Testis (tissue), 3 donors: ENCODE results near the gene EEF2. TPM values are rescaled to one million over a fixed set of nuclear protein-coding genes. Genes with fewer than 3 reads are reported as not detected.
"Not testable (repeated sequence)": the region's sequence is repeated elsewhere in the genome, so short reads cannot be mapped to it uniquely, and the experiment has no call there.

Source experiments
- DNase-seq: peaks from one replicate; pipeline ENCODE4 v3.0.0-alpha.2; 2019
- H3K27ac ChIP-seq, 2 donors: fragments of 200-600 bp; sonication (generic); one replicate each; pipeline ENCODE4 v1.5.1; 2019
- H3K27me3 ChIP-seq: fragments of 200-600 bp; sonication (generic); one replicate; pipeline ENCODE4 v1.5.1; 2019
- H3K36me3 ChIP-seq: fragments of 200-600 bp; sonication (generic); one replicate; pipeline ENCODE4 v1.5.1; 2017; ENCODE audit warnings: low read depth; ENCODE audit errors: missing control alignments
- H3K4me1 ChIP-seq: fragments of 200-600 bp; sonication (generic); one replicate; pipeline ENCODE4 v1.5.1; 2019
- H3K4me3 ChIP-seq, 2 donors: fragments of 200-600 bp; sonication (generic); one replicate each; pipeline ENCODE4 v1.5.1; 2017 to 2019
- H3K9me3 ChIP-seq: fragments of 200-600 bp; sonication (generic); one replicate; pipeline ENCODE4 v1.5.1; 2017
- POLR2A ChIP-seq: fragments of 450-650 bp; IDR thresholded peaks from one replicate; pipeline ENCODE4 v1.6.1; 2017; ENCODE audit warnings: antibody characterized with exemption, mild to moderate bottlenecking, moderate library complexity
- WGBS, 2 donors: methylation state at CpG; one replicate each; pipeline ENCODE4 v1.1.5; 2018; 5-methylcytosine and 5-hydroxymethylcytosine counted together
- intact Hi-C: fragments of 100-400 bp; cut with DNase I; formaldehyde crosslinking; loops from one replicate; pipeline ENCODE4 v1.15.1; 2023; ENCODE audit warnings: low total_unique reads
- polyA plus RNA-seq: library from polyadenylated mRNA; stranded (reverse); fragments of 350-450 nt; fragmentation: Illumina TruSeq; extraction: RNeasy Lipid Tissue Mini Kit (QIAGEN cat#74804); gene quantifications from one replicate; pipeline ENCODE4 v1.2.3, GENCODE V29; 2014; ENCODE audit warnings: low read depth, low replicate concordance; ENCODE audit not compliant: insufficient read depth
- total RNA-seq, 2 donors: library from RNA; depleted of rRNA; stranded (reverse); fragments of >200 nt; gene quantifications; one replicate each; pipeline ENCODE4 v1.2.3, GENCODE V29; 2016
- TF ChIP-seq, protein P1 (sequence below), 3 experiments: fragments of 450-650 bp in 2 of 3; fragments of 200-600 bp in 1 of 3; sonication (generic) in 1 of 3; IDR thresholded peaks; one replicate each; pipeline ENCODE4 v1.5.1; 2016 to 2019; ENCODE audit warnings: antibody characterized with exemption in 3 of 3, mild to moderate bottlenecking in 2 of 3, moderate library complexity in 1 of 3

EEF2 gene
- total and polyA plus RNA-seq, 3 donors from 2014 or later = 909 to 1,599 (median 1,429) TPM

DNA sequence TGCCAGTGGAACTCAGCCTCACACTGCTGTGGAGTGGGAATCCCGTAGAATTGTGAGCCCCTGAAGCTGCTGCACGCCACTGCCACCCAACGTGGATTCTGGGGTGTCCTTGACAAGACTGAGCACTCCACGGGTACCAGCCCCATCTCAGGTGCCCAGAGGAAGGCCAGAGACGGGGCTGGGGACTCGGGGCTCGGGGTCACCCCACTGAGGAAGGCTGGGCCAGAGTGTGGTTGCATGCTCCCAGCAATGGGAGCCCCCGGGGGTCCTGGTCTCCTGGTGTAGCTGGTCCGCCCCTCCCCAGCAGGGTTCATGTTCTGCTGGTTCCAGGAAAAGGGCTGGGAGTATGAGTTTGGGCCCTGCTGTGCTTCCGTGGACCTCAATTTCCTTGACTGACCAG, 29.6 kb downstream of the EEF2 start:
- DNase-seq = no peak
- TF ChIP-seq POLR2A = no peak
- TF ChIP-seq, protein P1, sequence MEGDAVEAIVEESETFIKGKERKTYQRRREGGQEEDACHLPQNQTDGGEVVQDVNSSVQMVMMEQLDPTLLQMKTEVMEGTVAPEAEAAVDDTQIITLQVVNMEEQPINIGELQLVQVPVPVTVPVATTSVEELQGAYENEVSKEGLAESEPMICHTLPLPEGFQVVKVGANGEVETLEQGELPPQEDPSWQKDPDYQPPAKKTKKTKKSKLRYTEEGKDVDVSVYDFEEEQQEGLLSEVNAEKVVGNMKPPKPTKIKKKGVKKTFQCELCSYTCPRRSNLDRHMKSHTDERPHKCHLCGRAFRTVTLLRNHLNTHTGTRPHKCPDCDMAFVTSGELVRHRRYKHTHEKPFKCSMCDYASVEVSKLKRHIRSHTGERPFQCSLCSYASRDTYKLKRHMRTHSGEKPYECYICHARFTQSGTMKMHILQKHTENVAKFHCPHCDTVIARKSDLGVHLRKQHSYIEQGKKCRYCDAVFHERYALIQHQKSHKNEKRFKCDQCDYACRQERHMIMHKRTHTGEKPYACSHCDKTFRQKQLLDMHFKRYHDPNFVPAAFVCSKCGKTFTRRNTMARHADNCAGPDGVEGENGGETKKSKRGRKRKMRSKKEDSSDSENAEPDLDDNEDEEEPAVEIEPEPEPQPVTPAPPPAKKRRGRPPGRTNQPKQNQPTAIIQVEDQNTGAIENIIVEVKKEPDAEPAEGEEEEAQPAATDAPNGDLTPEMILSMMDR (IDR thresholded peaks at IDR 0.05) = no peak
- WGBS, 2 donors = 88% methylated on average over 10 of the region's 10 CpGs; no CpG with 5 or more reads in 1 of the 2 donors
- Histone ChIP-seq H3K4me1 (peaks cover 12% of the 10 kb centered on the region), H3K9me3 (no peaks in the 10 kb centered on the region), H3K36me3 (no peaks in the 10 kb centered on the region), H3K4me3 (no peak overlapping the region), H3K27me3 (no peaks in the 10 kb centered on the region), H3K27ac (no peak overlapping the region)
- intact Hi-C loops = no loop called here

DNA sequence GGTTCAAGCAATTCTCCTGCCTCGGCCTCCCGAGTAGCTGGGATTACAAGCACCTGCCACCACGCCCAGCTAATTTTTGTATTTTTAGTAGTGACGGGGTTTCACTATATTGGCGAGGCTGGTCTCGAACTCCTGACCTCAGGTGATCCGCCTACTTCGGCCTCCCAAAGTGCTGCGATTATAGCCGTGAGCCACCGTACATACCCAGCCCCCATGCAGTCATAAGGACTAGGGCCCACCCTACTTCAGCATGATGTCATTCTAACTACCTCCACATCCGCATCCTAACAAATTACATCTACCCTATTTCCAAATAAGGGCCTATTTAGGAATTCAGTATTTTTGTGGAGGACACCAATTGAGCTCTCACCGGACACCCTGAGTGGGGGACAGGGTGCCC, 30.0 kb downstream of the EEF2 start:
- H3K4me3 ChIP-seq, DNase-seq, intact Hi-C loops, H3K9me3 ChIP-seq, H3K27ac ChIP-seq, H3K27me3 ChIP-seq, H3K36me3 ChIP-seq: not testable (repeated sequence)
- 88 to 95% methylated on average over 13 of the region's 13 CpGs for WGBS, 2 donors
- peaks cover 16% of the 10 kb centered on the region for H3K4me1 ChIP-seq

DNA sequence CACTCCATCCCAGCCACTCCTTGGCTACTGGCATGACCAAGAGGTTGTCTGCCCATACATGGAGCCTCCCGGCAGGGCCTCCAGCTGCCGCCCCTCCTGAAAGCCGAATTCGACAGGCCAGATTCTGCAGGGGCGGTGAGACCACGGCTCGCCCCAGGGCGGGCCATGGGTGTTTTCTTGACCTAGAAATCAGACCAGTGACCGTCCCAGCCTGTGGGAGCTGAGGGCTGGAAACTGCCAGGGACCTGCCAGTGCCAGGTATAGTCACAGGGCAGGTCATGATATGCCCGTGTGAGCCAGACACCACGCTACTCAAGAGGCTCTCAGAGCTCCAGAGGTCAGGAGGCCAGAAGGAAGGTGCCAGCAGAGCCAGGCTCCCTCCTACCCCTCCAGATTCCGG, 31.2 kb downstream of the EEF2 start:
- TF ChIP-seq POLR2A = no peak
- TF ChIP-seq, protein P1 (IDR thresholded peaks at IDR 0.05) = no peak
- H3K4me3 ChIP-seq = no peak overlapping the region
- no peaks in the 10 kb centered on the region for H3K27me3 ChIP-seq
- 89 to 93% methylated on average over 11 to 12 of the region's 12 CpGs for WGBS, 2 donors
- H3K4me1 ChIP-seq = peaks cover 18% of the 10 kb centered on the region
- H3K9me3 ChIP-seq = no peaks in the 10 kb centered on the region
- DNase-seq = no peak
- H3K27ac ChIP-seq = no peak overlapping the region
- intact Hi-C loops = no loop called here
- no peaks in the 10 kb centered on the region for H3K36me3 ChIP-seq

DNA sequence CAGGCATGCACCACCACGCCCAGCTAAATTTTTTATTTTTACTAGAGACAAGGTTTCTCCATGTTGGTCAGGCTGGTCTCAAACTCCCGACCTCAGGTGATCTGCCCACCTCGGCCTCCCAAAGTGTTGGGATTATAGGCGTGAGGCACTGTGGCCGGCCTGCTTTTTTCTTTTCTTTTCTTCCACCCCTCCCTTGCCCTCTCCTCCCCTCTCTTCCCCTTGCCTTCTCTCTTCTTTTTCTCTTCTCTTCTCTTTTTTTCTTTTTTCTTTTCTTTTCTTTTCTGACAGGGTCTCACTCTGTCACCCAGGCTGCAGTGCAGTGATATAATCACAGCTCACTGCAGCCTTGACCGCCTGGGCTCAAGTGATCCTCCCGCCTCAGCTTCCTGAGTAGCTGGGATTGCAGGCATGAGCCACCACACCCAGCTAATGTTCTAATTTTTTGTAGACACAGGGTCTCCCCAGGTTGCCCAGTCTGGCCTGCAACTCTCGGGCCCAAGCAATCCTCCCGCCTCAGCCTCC, 32.4 kb downstream of the EEF2 start:
- H3K4me1 ChIP-seq = peaks cover 18% of the 10 kb centered on the region
- DNase-seq, H3K27ac ChIP-seq, H3K36me3 ChIP-seq, intact Hi-C loops, H3K27me3 ChIP-seq, H3K4me3 ChIP-seq, H3K9me3 ChIP-seq: not testable (repeated sequence)
- 82 to 84% methylated on average over 9 of the region's 9 CpGs for WGBS, 2 donors

DNA sequence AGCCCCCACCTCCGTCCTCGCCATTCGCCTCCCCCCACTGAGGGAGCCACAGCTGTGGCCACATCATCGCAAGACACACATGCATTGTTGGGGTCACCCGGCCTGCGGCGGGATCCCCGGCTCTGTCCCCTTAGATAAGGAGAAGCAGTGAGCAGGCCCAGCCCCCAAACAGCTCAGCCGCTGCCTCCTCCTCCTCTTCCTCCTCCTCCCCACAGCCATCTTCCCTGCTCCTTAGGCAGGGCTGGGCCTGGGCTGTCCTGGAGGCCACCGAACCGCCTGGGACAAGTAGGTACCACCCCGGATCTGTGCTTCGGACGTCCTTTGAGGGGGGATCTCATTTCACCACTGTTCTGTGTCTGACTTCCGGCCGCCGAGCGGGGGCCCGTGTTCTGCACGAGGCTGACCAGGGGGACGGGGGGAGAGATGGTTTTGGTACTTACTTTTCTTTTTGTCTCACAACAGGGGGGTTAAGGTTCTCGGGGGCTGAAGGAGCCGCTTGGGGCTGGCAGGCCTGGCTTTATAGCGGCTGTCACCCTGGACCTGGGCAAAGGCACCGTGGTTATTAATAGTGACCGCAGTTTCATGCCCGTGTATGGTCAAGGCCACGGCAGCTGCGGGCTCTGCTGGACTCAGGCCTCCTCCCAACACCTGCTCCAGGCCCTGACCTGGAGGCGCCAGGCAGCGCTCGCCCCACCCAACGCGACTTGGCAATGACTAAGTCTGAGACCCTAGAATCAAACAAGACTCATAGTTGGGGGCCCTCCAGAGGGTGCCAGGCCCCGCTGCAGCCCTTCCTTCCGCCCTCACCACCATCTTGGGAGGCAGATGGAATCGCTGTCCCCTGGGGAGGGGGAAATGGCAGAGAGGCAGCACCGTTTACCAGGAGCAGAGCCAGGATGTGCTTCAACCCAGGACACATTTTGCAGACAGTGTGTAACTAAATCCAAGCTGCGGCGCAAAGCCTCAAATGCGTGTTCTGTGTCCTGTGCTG, 34.1 kb downstream of the EEF2 start:
- DNase-seq = peak; percentile 54
- no peaks in the 10 kb centered on the region for H3K27me3 ChIP-seq
- H3K4me1 ChIP-seq = peaks cover 18% of the 10 kb centered on the region
- TF ChIP-seq, protein P1 (IDR thresholded peaks at IDR 0.05) = no peak
- no peak for TF ChIP-seq POLR2A
- no peak overlapping the region for H3K4me3 ChIP-seq
- no peaks in the 10 kb centered on the region for H3K36me3 ChIP-seq
- intact Hi-C loops = no loop called here
- WGBS, 2 donors = 31 to 42% methylated on average over 29 to 36 of the region's 41 CpGs
- H3K9me3 ChIP-seq = no peaks in the 10 kb centered on the region
- peak overlapping the region in 1 of 2 donors; percentile 4 for H3K27ac ChIP-seq
